HCT116 (cell line): ENCODE data around the gene TRAK1. TPM values are rescaled to one million over a fixed set of nuclear protein-coding genes. Genes with fewer than 3 reads are reported as not detected.

Experiments
- ATAC-seq: fragments of 200-7000 bp; cut with Tn5 transposase; 2 replicates; pipeline ENCODE4 v1.9.1; 2020; ENCODE audit warnings: mild to moderate bottlenecking, moderate library complexity
- BruUV-seq: library from RNA; stranded (reverse); fragments of 400-500 nt; replicated peaks from 2 replicates; lab custom pipeline; 2021; lab: Mats Ljungman, UMichigan
- CTCF ChIA-PET: fragments of 300-600 bp; sonication (Branson Sonifier 250); formaldehyde crosslinking; loops from one replicate; lab custom pipeline; 2021; ENCODE audit warnings: antibody characterized with exemption; lab: Charles Lee
- POLR2A ChIA-PET: fragments of 300-600, 350-600 bp; sonication (Branson Sonifier 250); formaldehyde crosslinking; loops from one replicate; lab custom pipeline; 2021; ENCODE audit warnings: antibody characterized with exemption; lab: Charles Lee
- RAD21 ChIA-PET, 2 experiments: fragments of 300-600 bp; sonication (Branson Sonifier 250); formaldehyde crosslinking; loops; one replicate each; lab custom pipeline; 2023; ENCODE audit warnings: low total read pairs in 2 of 2; ENCODE audit not compliant: uncharacterized antibody in 2 of 2, unreplicated experiment in 2 of 2, low non-redundant PET in 1 of 2; lab: Charles Lee
- DNase-seq: peaks from one replicate; pipeline ENCODE4 v3.0.0-alpha.2; 2010; ENCODE audit warnings: low read depth, low spot score
- H2AFZ ChIP-seq: fragments of 200-600 bp; shearing (Covaris generic), sonication (generic); 2 replicates; pipeline ENCODE4 v1.6.1; 2017; ENCODE audit warnings: low read depth, mixed run types, mixed read lengths, antibody characterized with exemption, low read length; ENCODE audit not compliant: poor library complexity, severe bottlenecking
- H3K27ac ChIP-seq: 2 replicates; pipeline ENCODE4 v1.5.1; 2012; ENCODE audit warnings: low read depth, low read length
- H3K27me3 ChIP-seq: fragments of 200-600 bp; sonication (generic); 2 replicates; pipeline ENCODE4 v1.6.1; 2016; ENCODE audit warnings: mixed run types, low read length, mixed read lengths; ENCODE audit not compliant: insufficient read depth
- H3K36me3 ChIP-seq, 2 experiments: fragments of 200-500 bp in 1 of 2; fragments of 200-600 bp in 1 of 2; sonication (Bioruptor generic) in 1 of 2; sonication (generic) in 1 of 2; 2 replicates each; pipeline versions ENCODE4 v1.5.1 to v1.6.1; 2014 to 2016; ENCODE audit warnings: low read length in 2 of 2, inconsistent platforms in 1 of 2, mixed read lengths in 1 of 2, mixed run types in 1 of 2; ENCODE audit not compliant: insufficient read depth in 2 of 2, control insufficient read depth in 1 of 2
- H3K4me1 ChIP-seq, 2 experiments: fragments of 200-600 bp in 1 of 2; sonication (generic) in 1 of 2; 2 replicates each; pipeline versions ENCODE4 v1.5.1 to v1.6.1; 2012 to 2017; ENCODE audit warnings: low read length in 2 of 2, inconsistent platforms in 1 of 2, mild to moderate bottlenecking in 1 of 2, mixed read lengths in 1 of 2, mixed run types in 1 of 2, moderate library complexity in 1 of 2; ENCODE audit not compliant: insufficient read depth in 2 of 2, control insufficient read depth in 1 of 2
- H3K4me2 ChIP-seq: fragments of 200-600 bp; sonication (generic); 2 replicates; pipeline ENCODE4 v1.6.1; 2017; ENCODE audit warnings: mixed run types, low read length, mixed read lengths
- H3K4me3 ChIP-seq, 2 experiments: fragments of 200-600 bp in 1 of 2; sonication (generic) in 1 of 2; replicated peaks in 1 of 2; 2 replicates each; pipeline ENCODE4 v1.5.1; 2011 to 2016; ENCODE audit warnings: low read length in 2 of 2, control low read depth in 1 of 2, low read depth in 1 of 2, mild to moderate bottlenecking in 1 of 2, mixed read lengths in 1 of 2, mixed run types in 1 of 2
- H3K79me2 ChIP-seq: fragments of 200-600 bp; sonication (generic); 2 replicates; pipeline ENCODE4 v1.6.1; 2017; ENCODE audit warnings: mild to moderate bottlenecking, mixed run types, low read length, moderate library complexity, mixed read lengths; ENCODE audit not compliant: insufficient read depth
- H3K9ac ChIP-seq: fragments of 200-600 bp; sonication (generic); 2 replicates; pipeline ENCODE4 v1.6.1; 2016; ENCODE audit warnings: low read length, mixed read lengths
- H3K9me2 ChIP-seq: fragments of 200-600 bp; sonication (generic), shearing (Covaris generic); 2 replicates; pipeline ENCODE4 v1.6.1; 2017; ENCODE audit warnings: mixed run types, mild to moderate bottlenecking, moderate library complexity; ENCODE audit not compliant: insufficient read depth
- H3K9me3 ChIP-seq, 2 experiments: fragments of 200-500 bp in 1 of 2; fragments of 200-600 bp in 1 of 2; sonication (Bioruptor generic) in 1 of 2; sonication (generic) in 1 of 2; 2 replicates each; pipeline ENCODE4 v1.6.1; 2014 to 2017; ENCODE audit warnings: low read length in 2 of 2, mixed read lengths in 2 of 2, inconsistent platforms in 1 of 2, low read depth in 1 of 2, mild to moderate bottlenecking in 1 of 2, mixed run types in 1 of 2, moderate library complexity in 1 of 2; ENCODE audit not compliant: control insufficient read depth in 1 of 2, insufficient read depth in 1 of 2
- H4K20me1 ChIP-seq: fragments of 200-600 bp; sonication (generic), shearing (Covaris generic); 2 replicates; pipeline ENCODE4 v1.6.1; 2017; ENCODE audit warnings: mixed run types, mild to moderate bottlenecking, moderate library complexity; ENCODE audit not compliant: insufficient read depth
- EGR1 ChIP-seq: IDR thresholded peaks from 2 replicates; pipeline ENCODE4 v1.6.1; 2012; ENCODE audit warnings: low read depth
- EZH2phosphoT487 ChIP-seq: fragments of 200-600 bp; IDR thresholded peaks from 2 replicates; pipeline ENCODE4 v1.6.1; 2018; ENCODE audit warnings: antibody characterized with exemption, borderline replicate concordance
- FOSL1 ChIP-seq: IDR thresholded peaks from 2 replicates; pipeline ENCODE4 v1.6.1; 2012; ENCODE audit warnings: low read depth
- JUND ChIP-seq: IDR thresholded peaks from 2 replicates; pipeline ENCODE4 v1.6.1; 2012
- POLR2A ChIP-seq: IDR thresholded peaks from 2 replicates; pipeline ENCODE4 v1.7.0; 2011; ENCODE audit warnings: borderline replicate concordance; ENCODE audit not compliant: insufficient read depth, insufficient read length; ENCODE audit errors: extremely low read depth
- POLR2AphosphoS5 ChIP-seq: IDR thresholded peaks from 2 replicates; pipeline ENCODE4 v1.6.1; 2011; ENCODE audit warnings: mild to moderate bottlenecking, low read depth, low read length, moderate library complexity
- RAD21 ChIP-seq: IDR thresholded peaks from 2 replicates; pipeline ENCODE4 v1.6.1; 2012; ENCODE audit warnings: low read depth, mild to moderate bottlenecking
- SP1 ChIP-seq: IDR thresholded peaks from 2 replicates; pipeline ENCODE4 v1.6.1; 2012; ENCODE audit warnings: low read depth
- TCF7L2 ChIP-seq: IDR thresholded peaks from 2 replicates; pipeline ENCODE4 v1.7.0; 2011; ENCODE audit warnings: borderline replicate concordance, inconsistent platforms; ENCODE audit not compliant: insufficient read depth, insufficient read length; ENCODE audit errors: extremely low read depth
- YY1 ChIP-seq: IDR thresholded peaks from 2 replicates; pipeline ENCODE4 v1.6.1; 2011; ENCODE audit warnings: low read length, low read depth, moderate library complexity, mild to moderate bottlenecking; ENCODE audit not compliant: insufficient replicate concordance; ENCODE audit errors: extremely low read depth
- ZFX ChIP-seq: fragments of 450-650 bp; IDR thresholded peaks from 2 replicates; pipeline ENCODE4 v1.6.1; 2017
- ZNF274 ChIP-seq: fragments of 200-500 bp; sonication (Bioruptor generic); IDR thresholded peaks from 2 replicates; pipeline ENCODE4 v1.6.1; 2014; ENCODE audit warnings: mild to moderate bottlenecking, low read depth, low read length, inconsistent platforms
- intact Hi-C: fragments of 100-400 bp; cut with micrococcal nuclease; formaldehyde crosslinking; loops from 2 replicates; pipeline ENCODE4 v1.10.0; 2022
- total RNA-seq: library from RNA; stranded (reverse); gene quantifications from one replicate; pipeline ENCODE4 v1.2.1, GENCODE V29; 2021; ENCODE audit not compliant: unreplicated experiment
- TF ChIP-seq, protein P1 (sequence below): IDR thresholded peaks from 2 replicates; pipeline ENCODE4 v1.6.1; 2012; ENCODE audit warnings: low read depth
- TF ChIP-seq, protein P2 (sequence below): IDR thresholded peaks from 2 replicates; pipeline ENCODE4 v1.6.1; 2012

The TRAK1 gene
- total RNA-seq, 1 experiment from 2014 or later: 25.9 TPM

DNA sequence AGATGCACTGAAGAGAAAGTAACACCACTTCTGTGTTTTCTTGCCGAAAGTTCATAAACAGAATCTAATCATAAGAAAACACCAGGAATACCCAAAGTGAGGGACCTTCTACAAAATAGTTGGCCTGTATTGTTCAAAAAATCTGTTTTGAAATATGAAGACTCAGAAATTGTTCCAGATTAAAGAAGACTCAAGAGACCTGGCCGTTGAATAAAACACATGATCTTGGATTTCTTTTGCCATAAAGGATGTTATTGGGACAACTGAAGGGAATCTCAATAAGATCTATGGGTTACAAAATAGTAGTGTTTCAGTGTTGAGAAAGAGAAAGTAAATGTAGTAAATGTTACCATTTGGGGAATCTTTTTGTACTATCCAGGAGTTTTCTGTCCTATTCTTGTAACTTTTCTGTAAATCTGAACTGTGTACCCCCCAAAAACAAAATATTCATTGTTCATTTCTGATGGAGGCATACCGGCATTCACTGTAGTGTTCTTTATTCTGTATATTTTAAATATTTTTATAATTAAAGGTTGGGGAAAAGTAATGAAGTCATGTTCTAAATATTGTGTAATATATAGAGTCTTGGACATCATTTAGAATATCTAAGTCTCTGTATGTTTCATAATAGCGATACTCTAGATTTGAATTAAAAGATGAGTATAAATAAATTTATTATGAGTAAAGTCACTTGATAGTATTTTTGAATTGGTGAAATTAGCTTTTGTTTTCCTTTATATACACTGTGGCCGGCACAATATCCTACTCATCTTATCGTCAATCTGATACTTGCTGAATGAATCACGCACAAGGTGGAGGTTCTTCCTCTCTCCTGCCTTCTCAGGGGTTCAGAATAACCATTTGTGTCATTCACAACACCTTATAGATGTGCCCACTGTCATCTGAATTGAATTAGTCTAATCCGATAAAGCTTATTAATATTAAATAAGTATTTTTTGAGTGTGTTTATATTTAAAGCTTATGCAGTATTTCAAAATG, 66.7 kb downstream of the TRAK1 start:
- no peaks in the 10 kb centered on the region for H3K36me3 ChIP-seq
- RAD21 ChIA-PET: no interaction called here
- H3K27me3 ChIP-seq: no peaks in the 10 kb centered on the region
- peaks cover 18% of the 10 kb centered on the region for H3K79me2 ChIP-seq
- no peak overlapping the region for H3K9ac ChIP-seq
- no peak for ATAC-seq
- POLR2A ChIA-PET: no interaction called here
- DNase-seq: no peak
- no peak overlapping the region for H3K27ac ChIP-seq
- CTCF ChIA-PET: interaction anchor here (1.6 kb wide), 1 partner anchor 33 kb away, joined by 8 read pairs; no protein-coding TSS in a partner anchor
- no peaks in the 10 kb centered on the region for H3K9me2 ChIP-seq
- H2AFZ ChIP-seq: no peak overlapping the region
- intact Hi-C loops: no loop called here
- no peaks in the 10 kb centered on the region for H3K9me3 ChIP-seq
- H3K4me1 ChIP-seq: peaks cover 15 to 23% of the 10 kb centered on the region in 2 experiments
- no peak overlapping the region for H3K4me2 ChIP-seq
- no peak overlapping the region for H3K4me3 ChIP-seq
- TF ChIP-seq, protein P1, sequence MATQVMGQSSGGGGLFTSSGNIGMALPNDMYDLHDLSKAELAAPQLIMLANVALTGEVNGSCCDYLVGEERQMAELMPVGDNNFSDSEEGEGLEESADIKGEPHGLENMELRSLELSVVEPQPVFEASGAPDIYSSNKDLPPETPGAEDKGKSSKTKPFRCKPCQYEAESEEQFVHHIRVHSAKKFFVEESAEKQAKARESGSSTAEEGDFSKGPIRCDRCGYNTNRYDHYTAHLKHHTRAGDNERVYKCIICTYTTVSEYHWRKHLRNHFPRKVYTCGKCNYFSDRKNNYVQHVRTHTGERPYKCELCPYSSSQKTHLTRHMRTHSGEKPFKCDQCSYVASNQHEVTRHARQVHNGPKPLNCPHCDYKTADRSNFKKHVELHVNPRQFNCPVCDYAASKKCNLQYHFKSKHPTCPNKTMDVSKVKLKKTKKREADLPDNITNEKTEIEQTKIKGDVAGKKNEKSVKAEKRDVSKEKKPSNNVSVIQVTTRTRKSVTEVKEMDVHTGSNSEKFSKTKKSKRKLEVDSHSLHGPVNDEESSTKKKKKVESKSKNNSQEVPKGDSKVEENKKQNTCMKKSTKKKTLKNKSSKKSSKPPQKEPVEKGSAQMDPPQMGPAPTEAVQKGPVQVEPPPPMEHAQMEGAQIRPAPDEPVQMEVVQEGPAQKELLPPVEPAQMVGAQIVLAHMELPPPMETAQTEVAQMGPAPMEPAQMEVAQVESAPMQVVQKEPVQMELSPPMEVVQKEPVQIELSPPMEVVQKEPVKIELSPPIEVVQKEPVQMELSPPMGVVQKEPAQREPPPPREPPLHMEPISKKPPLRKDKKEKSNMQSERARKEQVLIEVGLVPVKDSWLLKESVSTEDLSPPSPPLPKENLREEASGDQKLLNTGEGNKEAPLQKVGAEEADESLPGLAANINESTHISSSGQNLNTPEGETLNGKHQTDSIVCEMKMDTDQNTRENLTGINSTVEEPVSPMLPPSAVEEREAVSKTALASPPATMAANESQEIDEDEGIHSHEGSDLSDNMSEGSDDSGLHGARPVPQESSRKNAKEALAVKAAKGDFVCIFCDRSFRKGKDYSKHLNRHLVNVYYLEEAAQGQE: no peak
- no peak for TF ChIP-seq POLR2A
- no peak for TF ChIP-seq EZH2phosphoT487
- TF ChIP-seq, protein P2, sequence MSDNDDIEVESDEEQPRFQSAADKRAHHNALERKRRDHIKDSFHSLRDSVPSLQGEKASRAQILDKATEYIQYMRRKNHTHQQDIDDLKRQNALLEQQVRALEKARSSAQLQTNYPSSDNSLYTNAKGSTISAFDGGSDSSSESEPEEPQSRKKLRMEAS: no peak
- no peak for TF ChIP-seq TCF7L2
- no peak for TF ChIP-seq ZNF274
- no peak for TF ChIP-seq POLR2AphosphoS5
- TF ChIP-seq SP1: no peak
- TF ChIP-seq FOSL1: no peak
- no peak for TF ChIP-seq RAD21
- no peak for TF ChIP-seq YY1
- no peak for TF ChIP-seq EGR1
- no peak for TF ChIP-seq ZFX
- TF ChIP-seq JUND: no peak
- BruUV-seq: no TSS peak
- H4K20me1 ChIP-seq: no peaks in the 10 kb centered on the region
